ENCODE data around the gene GAD1. TPM values are rescaled to one million over a fixed set of nuclear protein-coding genes. Genes with fewer than 3 reads are reported as not detected.

The GAD1 gene
- polyA plus RNA-seq, 2 of the 4 experiments (the other 2 are of a cell fraction) = 0.15 to 0.48 TPM

- Histone ChIP-seq H3K27ac (no peak overlapping the region), H3K4me1 (peaks cover 23% of the 10 kb centered on the region), H3K9me3 (no peaks in the 10 kb centered on the region), H3K4me2 (peak overlapping the region; percentile 98), H3K4me3 (peak overlapping the region; percentile 43)
- FAIRE-seq (no peak), ATAC-seq (peak; percentile 51 to 80), DNase-seq (ENCODE audit: low read depth in 1 of 2, low spot score in 1 of 2) (peak; percentile 67)
- TF ChIP-seq HEYL (CRISPR knock-in tag; IDR thresholded peaks at IDR 0.05) = no peak
- no peak for TF ChIP-seq ELK1 (IDR thresholded peaks at IDR 0.05; ENCODE audit: low read depth, low read length)
- peak; percentile 78 for TF ChIP-seq SMC3 (IDR thresholded peaks at IDR 0.05)
- no peak for TF ChIP-seq TP53 (CRISPR knock-in tag; IDR thresholded peaks at IDR 0.05)
- TF ChIP-seq MAX (IDR thresholded peaks at IDR 0.05) = no peak
- peak; percentile 86 for TF ChIP-seq RNF2 (IDR thresholded peaks at IDR 0.05; ENCODE audit: borderline replicate concordance, low read depth)
- no peak for TF ChIP-seq HDAC2 (IDR thresholded peaks at IDR 0.05)
- TF ChIP-seq HES2 (IDR thresholded peaks at IDR 0.05) = no peak
- no peak for TF ChIP-seq USF2 (IDR thresholded peaks at IDR 0.05)
- no peak for TF ChIP-seq CBX8 (IDR thresholded peaks at IDR 0.05)
- peak; percentile 85 for TF ChIP-seq CTCF (IDR thresholded peaks at IDR 0.05)
- TF ChIP-seq NR3C1 (IDR thresholded peaks at IDR 0.05) = no peak
- TF ChIP-seq RAD21 (conservative IDR thresholded peaks at IDR 0.05 in 1 of 2, IDR thresholded peaks at IDR 0.05 in 1 of 2) = peak; percentile 85 to 92
- TF ChIP-seq TFCP2L1 (CRISPR knock-in tag; IDR thresholded peaks at IDR 0.05) = no peak
- ChIA-PET POLR2A (no interaction called here), CTCF (interaction anchor here (0.6 to 6.8 kb wide), 48 partner anchors 8 to 1368 kb away, joined by 3 to 95 read pairs (median 4); partner anchors contain the start of gene ERICH2)
- WGBS (ENCODE audit: missing lambda C conversion rate) = 6% methylated on average over 50 of the region's 52 CpGs
Observed at GRCh38 chr2:170815746-170816503, 762 bp upstream of the GAD1 start.

- FAIRE-seq = no peak
- ATAC-seq = peak; percentile 35 to 48
- H3K4me1 ChIP-seq = peaks cover 37% of the 10 kb centered on the region
- POLR2A ChIA-PET = no interaction called here
- under 1% methylated on average over 58 of the region's 69 CpGs for WGBS (ENCODE audit: missing lambda C conversion rate)
- H3K27ac ChIP-seq = no peak overlapping the region
- H3K4me3 ChIP-seq = peak overlapping the region; percentile 43
- TF ChIP-seq FOXS1 (CRISPR knock-in tag; IDR thresholded peaks at IDR 0.05) (no peak), HDAC2 (IDR thresholded peaks at IDR 0.05) (peak; percentile 83), FOSL2 (IDR thresholded peaks at IDR 0.05) (no peak), FOSL2 (CRISPR knock-in tag; IDR thresholded peaks at IDR 0.05) (no peak), JUNB (IDR thresholded peaks at IDR 0.05) (no peak), HOXB13 (CRISPR knock-in tag; IDR thresholded peaks at IDR 0.05; ENCODE audit: low read depth) (no peak)
- H3K4me2 ChIP-seq = peak overlapping the region; percentile 98
- H3K9me3 ChIP-seq = no peaks in the 10 kb centered on the region
- CTCF ChIA-PET = interaction anchor here (1.1 to 6.8 kb wide), 17 partner anchors 12 to 585 kb away, joined by 3 to 95 read pairs (median 10); no protein-coding TSS in a partner anchor
- DNase-seq (ENCODE audit: low read depth in 1 of 2, low spot score in 1 of 2) = peak in 1 of 2 experiments; percentile 50
Observed at GRCh38 chr2:170817093-170818035, 677 bp downstream of the GAD1 start.

Data from A549 (cell line).